H1 (cell line): ENCODE measurements around the gene ARGLU1. TPM values are rescaled to one million over a fixed set of nuclear protein-coding genes. Genes with fewer than 3 reads are reported as not detected.

Source experiments
- CTCF ChIA-PET: fragments of 300-600 bp; sonication (Branson Sonifier 250); formaldehyde crosslinking; loops from one replicate; lab custom pipeline; 2021; ENCODE audit not compliant: partially characterized antibody; lab: Charles Lee
- POLR2A ChIA-PET: fragments of 300-600 bp; sonication (Branson Sonifier 250); formaldehyde crosslinking; loops from one replicate; lab custom pipeline; 2021; ENCODE audit warnings: inconsistent platforms; ENCODE audit not compliant: partially characterized antibody; lab: Charles Lee
- DNase-seq, 2 experiments: peaks; one replicate each; pipeline versions ENCODE4 v3.0.0 to v3.0.0-alpha.2; 2010 to 2022; ENCODE audit warnings: low spot score in 2 of 2, low read depth in 1 of 2, mixed read lengths in 1 of 2
- FAIRE-seq: peaks from 2 replicates; lab custom pipeline; 2011; peaks lifted over from hg19 to GRCh38; lab: Jason Lieb, UNC
- H2AFZ ChIP-seq: 2 replicates; pipeline ENCODE4 v1.8.1; 2012; ENCODE audit warnings: low read length, inconsistent platforms
- H2AK5ac ChIP-seq: 2 replicates; pipeline ENCODE4 v1.6.1; 2013; ENCODE audit warnings: low read depth, low read length
- H2BK120ac ChIP-seq: replicated peaks from 2 replicates; pipeline ENCODE3; 2013; ENCODE audit warnings: low read depth, low read length, inconsistent platforms
- H2BK12ac ChIP-seq: 2 replicates; pipeline ENCODE4 v1.6.1; 2013; ENCODE audit warnings: low read depth, low read length
- H2BK15ac ChIP-seq: 2 replicates; pipeline ENCODE4 v1.6.1; 2013; ENCODE audit warnings: low read length
- H2BK20ac ChIP-seq: 2 replicates; pipeline ENCODE4 v1.6.1; 2013; ENCODE audit warnings: low read length
- H2BK5ac ChIP-seq: 2 replicates; pipeline ENCODE4 v1.6.1; 2013; ENCODE audit warnings: low read depth, low read length
- H3K14ac ChIP-seq: 2 replicates; pipeline ENCODE4 v1.6.1; 2013; ENCODE audit warnings: inconsistent platforms; ENCODE audit not compliant: insufficient read length
- H3K18ac ChIP-seq: 2 replicates; pipeline ENCODE4 v1.6.1; 2013; ENCODE audit warnings: low read length; ENCODE audit errors: extremely low read depth
- H3K23ac ChIP-seq: 2 replicates; pipeline ENCODE4 v1.6.1; 2013; ENCODE audit warnings: inconsistent platforms; ENCODE audit not compliant: insufficient read length
- H3K23me2 ChIP-seq: 2 replicates; pipeline ENCODE4 v1.6.1; 2013; ENCODE audit warnings: low read depth, low read length
- H3K27ac ChIP-seq: 2 replicates; pipeline ENCODE4 v1.6.1; 2011; ENCODE audit warnings: low read depth, low read length, inconsistent platforms
- H3K27me3 ChIP-seq, 4 experiments: replicated peaks in 1 of 4; 1 replicate in 1 of 4; 2 replicates in 3 of 4; pipeline versions ENCODE4 v1.6.1 to v1.8.1; 2011 to 2013; ENCODE audit warnings: low read length in 3 of 4, mild to moderate bottlenecking in 3 of 4, inconsistent platforms in 2 of 4, mixed read lengths in 2 of 4, moderate library complexity in 1 of 4; ENCODE audit not compliant: control insufficient read depth in 3 of 4, insufficient read depth in 3 of 4; ENCODE audit errors: extremely low read depth in 1 of 4
- H3K36me3 ChIP-seq, 4 experiments: 2 replicates each; pipeline versions ENCODE4 v1.6.1 to v1.8.1; 2011 to 2013; ENCODE audit warnings: mild to moderate bottlenecking in 4 of 4, low read length in 3 of 4, moderate library complexity in 2 of 4, control low read depth in 1 of 4, inconsistent platforms in 1 of 4; ENCODE audit not compliant: insufficient read depth in 4 of 4, control insufficient read depth in 2 of 4
- H3K4ac ChIP-seq: replicated peaks from 2 replicates; pipeline ENCODE3; 2013; ENCODE audit warnings: low read length, low read depth, mixed read lengths, inconsistent platforms; ENCODE audit not compliant: insufficient read length
- H3K4me1 ChIP-seq, 4 experiments: replicated peaks in 1 of 4; 1 replicate in 1 of 4; 2 replicates in 3 of 4; pipeline versions ENCODE4 v1.6.1 to v1.8.1; 2011 to 2013; ENCODE audit warnings: low read length in 3 of 4, inconsistent platforms in 2 of 4, mixed read lengths in 1 of 4; ENCODE audit not compliant: insufficient read depth in 4 of 4, control insufficient read depth in 3 of 4
- H3K4me2 ChIP-seq, 2 experiments: 2 replicates each; pipeline versions ENCODE4 v1.6.1 to v1.8.1; 2011 to 2013; ENCODE audit warnings: low read depth in 2 of 2, low read length in 2 of 2, control low read depth in 1 of 2, inconsistent platforms in 1 of 2, mild to moderate bottlenecking in 1 of 2; ENCODE audit not compliant: insufficient read depth in 1 of 2
- H3K4me3 ChIP-seq, 4 experiments: fragments of 200-600, 300-600 bp in 1 of 4; sonication (generic), shearing (Covaris generic), sonication (Bioruptor Twin) in 1 of 4; 2 replicates each; pipeline versions ENCODE4 v1.5.1 to v1.8.1; 2011 to 2016; ENCODE audit warnings: low read length in 4 of 4, low read depth in 3 of 4, control low read depth in 2 of 4, inconsistent platforms in 2 of 4, mild to moderate bottlenecking in 2 of 4, mixed read lengths in 1 of 4, moderate library complexity in 1 of 4; ENCODE audit not compliant: insufficient read depth in 2 of 4; ENCODE audit errors: extremely low read depth in 1 of 4
- H3K56ac ChIP-seq: replicated peaks from 2 replicates; pipeline ENCODE3; 2013; ENCODE audit warnings: low read depth, mild to moderate bottlenecking, mixed read lengths, low read length, inconsistent platforms; ENCODE audit not compliant: insufficient read length
- H3K79me1 ChIP-seq: 2 replicates; pipeline ENCODE4 v1.6.1; 2013; ENCODE audit warnings: low read depth, low read length, control low read depth
- H3K79me2 ChIP-seq, 2 experiments: 2 replicates each; pipeline versions ENCODE4 v1.6.1 to v1.8.1; 2012 to 2013; ENCODE audit warnings: low read length in 2 of 2, mild to moderate bottlenecking in 2 of 2, inconsistent platforms in 1 of 2; ENCODE audit not compliant: insufficient read depth in 2 of 2, control insufficient read depth in 1 of 2
- H3K9ac ChIP-seq, 4 experiments: replicated peaks in 1 of 4; 1 replicate in 1 of 4; 2 replicates in 3 of 4; pipeline versions ENCODE4 v1.6.1 to v1.8.1; 2011 to 2013; ENCODE audit warnings: low read depth in 3 of 4, low read length in 3 of 4, control low read depth in 2 of 4, mild to moderate bottlenecking in 2 of 4, moderate library complexity in 2 of 4, inconsistent platforms in 1 of 4; ENCODE audit errors: extremely low read depth in 1 of 4
- H3K9me3 ChIP-seq, 2 experiments: 2 replicates each; pipeline versions ENCODE4 v1.6.1 to v1.8.1; 2012 to 2013; ENCODE audit warnings: mild to moderate bottlenecking in 2 of 2, moderate library complexity in 2 of 2, control low read depth in 1 of 2, inconsistent platforms in 1 of 2, low read depth in 1 of 2, low read length in 1 of 2, mixed read lengths in 1 of 2; ENCODE audit not compliant: insufficient read depth in 2 of 2
- H4K20me1 ChIP-seq, 2 experiments: replicated peaks in 1 of 2; 2 replicates each; pipeline versions ENCODE3 to v1.8.1; 2011 to 2013; ENCODE audit warnings: inconsistent platforms in 2 of 2, low read length in 2 of 2, mild to moderate bottlenecking in 1 of 2; ENCODE audit not compliant: insufficient read depth in 2 of 2, control insufficient read depth in 1 of 2
- H4K5ac ChIP-seq: 2 replicates; pipeline ENCODE4 v1.6.1; 2013; ENCODE audit warnings: low read length, low read depth, mixed read lengths, inconsistent platforms; ENCODE audit not compliant: insufficient read length
- H4K8ac ChIP-seq: 2 replicates; pipeline ENCODE4 v1.8.0; 2013; ENCODE audit warnings: mild to moderate bottlenecking, moderate library complexity, low read length, inconsistent platforms; ENCODE audit not compliant: insufficient read depth; ENCODE audit errors: extremely low read depth
- H4K91ac ChIP-seq: replicated peaks from 2 replicates; pipeline ENCODE3; 2013; ENCODE audit warnings: low read length, mixed read lengths, inconsistent platforms; ENCODE audit not compliant: insufficient read length
- BACH1 ChIP-seq: IDR thresholded peaks from 2 replicates; pipeline ENCODE4 v1.6.1; 2012; ENCODE audit warnings: low read length, improper control_type of control experiment
- BCL11A ChIP-seq, 2 experiments: IDR thresholded peaks; one replicate each; pipeline ENCODE4 v1.6.1; 2011; ENCODE audit warnings: low read depth in 2 of 2, low read length in 2 of 2, mild to moderate bottlenecking in 2 of 2
- EP300 ChIP-seq, 2 experiments: IDR thresholded peaks; 1 replicate in 1 of 2; 2 replicates in 1 of 2; pipeline ENCODE4 v1.6.1; 2011 to 2012; ENCODE audit warnings: low read depth in 2 of 2, low read length in 2 of 2, mild to moderate bottlenecking in 2 of 2, borderline replicate concordance in 1 of 2, inconsistent platforms in 1 of 2, moderate library complexity in 1 of 2
- NANOG ChIP-seq: IDR thresholded peaks from 2 replicates; pipeline ENCODE4 v1.6.1; 2011; ENCODE audit warnings: low read length, low read depth, mild to moderate bottlenecking, inconsistent platforms; ENCODE audit not compliant: insufficient read depth, poor library complexity, severe bottlenecking
- TEAD4 ChIP-seq: IDR thresholded peaks from 2 replicates; pipeline ENCODE4 v1.6.1; 2012; ENCODE audit warnings: low read depth, low read length, inconsistent platforms, mixed read lengths
- WGBS, 2 experiments: shearing (Covaris generic) in 1 of 2; methylation state at CpG; one replicate each; pipeline versions ENCODE4 v1.1.6 to v1.1.7; 2013 to 2015; ENCODE audit warnings: low lambda C conversion rate in 2 of 2, mixed read lengths in 2 of 2, inconsistent platforms in 1 of 2, low coverage in 1 of 2, missing lambda C conversion rate in 1 of 2; ENCODE audit not compliant: insufficient replicate concordance in 2 of 2, insufficient coverage in 1 of 2, insufficient read length in 1 of 2; ENCODE audit errors: extremely low coverage in 1 of 2, missing lambda C conversion rate in 1 of 2; 5-methylcytosine and 5-hydroxymethylcytosine counted together
- polyA plus RNA-seq, 7 experiments: library from polyadenylated mRNA; depleted of rRNA in 3 of 7; stranded (reverse) in 5 of 7; unstranded in 2 of 7; fragments of >200 nt in 5 of 7; fragments of 200-250 nt in 2 of 7; gene quantifications; 1 replicate in 5 of 7; 2 replicates in 1 of 7; 4 replicates in 1 of 7; pipeline versions ENCODE4 v1.2.1 to v1.2.3, GENCODE V29; 2011 to 2013; ENCODE audit warnings: missing spikeins in 2 of 7, mixed read lengths in 2 of 7
- total RNA-seq: library from RNA; stranded (reverse); fragmentation: NEBNext Ultra II Directional; extraction: Animal tissue kit (Norgen Biotek cat#: 25700); gene quantifications from 2 replicates; pipeline ENCODE4 v1.2.1, GENCODE V29; 2021

The ARGLU1 gene
- total and polyA plus RNA-seq, 2 of the 8 experiments (the other 6 are each of a cell fraction or from before 2014, with no cell fraction given) = 47.8 to 84.9 TPM

GRCh38 chr13:106526738-106527444 is 41.0 kb downstream of the ARGLU1 start:
- no peak overlapping the region for H2AFZ ChIP-seq
- H3K9me3 ChIP-seq = no peaks in the 10 kb centered on the region
- H3K23me2 ChIP-seq = no peaks in the 10 kb centered on the region
- no peak overlapping the region for H2BK12ac ChIP-seq
- peaks cover 0 to 88% of the 10 kb centered on the region in 2 experiments; a peak in 2 of 4 replicates for H3K79me2 ChIP-seq
- DNase-seq (no peak), FAIRE-seq (peak; percentile 7)
- no peak overlapping the region for H2BK120ac ChIP-seq
- H3K4me2 ChIP-seq = peak overlapping the region; percentile 11 to 40; a peak in 2 of 4 replicates
- 78% methylated on average over 8 of the region's 8 CpGs; no CpG with 5 or more reads in 1 of the 2 experiments for WGBS, 2 experiments
- H3K79me1 ChIP-seq = no peaks in the 10 kb centered on the region; the same call in 1 of the 2 replicates
- H3K56ac ChIP-seq = no peak overlapping the region
- H2BK5ac ChIP-seq = no peak overlapping the region
- no peak overlapping the region for H4K8ac ChIP-seq
- H3K4me1 ChIP-seq = peaks cover 14 to 32% (median 24%) of the 10 kb centered on the region in 4 experiments; a peak in 6 of 7 replicates
- no peak overlapping the region for H3K23ac ChIP-seq
- no peaks in the 10 kb centered on the region for H3K36me3 ChIP-seq
- no peak overlapping the region for H2AK5ac ChIP-seq
- POLR2A ChIA-PET = interaction anchor here (0.6 to 2.4 kb wide), 3 partner anchors 9 to 15 kb away, joined by 3 to 9 read pairs (median 3); partner anchors contain the start of gene EFNB2
- no peaks in the 10 kb centered on the region for H3K27me3 ChIP-seq
- H4K5ac ChIP-seq = no peak overlapping the region
- H4K20me1 ChIP-seq = peaks cover 0 to 18% of the 10 kb centered on the region in 2 experiments
- no peak overlapping the region; a peak in 1 of 8 replicates for H3K4me3 ChIP-seq
- no peak overlapping the region for H3K9ac ChIP-seq
- no peak overlapping the region for H3K27ac ChIP-seq
- no peak overlapping the region for H2BK20ac ChIP-seq
- H2BK15ac ChIP-seq = no peak overlapping the region
- no peak overlapping the region for H3K18ac ChIP-seq
- no peak overlapping the region for H3K4ac ChIP-seq
- CTCF ChIA-PET = interaction anchor here (1.4 kb wide), 2 partner anchors 9 to 442 kb away, joined by 5 read pairs; no protein-coding TSS in a partner anchor
- TF ChIP-seq BACH1 (no peak), TEAD4 (0 out of 2 replicates have a peak, but pooled peaks have one; percentile 33), EP300 (IDR thresholded peaks at IDR 0.05; ENCODE audit: borderline replicate concordance in 1 of 2, low read depth in 2 of 2, low read length in 2 of 2) (0 out of 3 replicates have a peak, but pooled peaks of 1 of the 2 experiments have one; percentile 16), BCL11A (IDR thresholded peaks at IDR 0.05; ENCODE audit: low read depth in 2 of 2, low read length in 2 of 2) (no peak), NANOG (peak; percentile 83)
- no peak overlapping the region for H3K14ac ChIP-seq
- no peak overlapping the region for H4K91ac ChIP-seq
